ENCODE results near the gene GGACT.

DNA sequence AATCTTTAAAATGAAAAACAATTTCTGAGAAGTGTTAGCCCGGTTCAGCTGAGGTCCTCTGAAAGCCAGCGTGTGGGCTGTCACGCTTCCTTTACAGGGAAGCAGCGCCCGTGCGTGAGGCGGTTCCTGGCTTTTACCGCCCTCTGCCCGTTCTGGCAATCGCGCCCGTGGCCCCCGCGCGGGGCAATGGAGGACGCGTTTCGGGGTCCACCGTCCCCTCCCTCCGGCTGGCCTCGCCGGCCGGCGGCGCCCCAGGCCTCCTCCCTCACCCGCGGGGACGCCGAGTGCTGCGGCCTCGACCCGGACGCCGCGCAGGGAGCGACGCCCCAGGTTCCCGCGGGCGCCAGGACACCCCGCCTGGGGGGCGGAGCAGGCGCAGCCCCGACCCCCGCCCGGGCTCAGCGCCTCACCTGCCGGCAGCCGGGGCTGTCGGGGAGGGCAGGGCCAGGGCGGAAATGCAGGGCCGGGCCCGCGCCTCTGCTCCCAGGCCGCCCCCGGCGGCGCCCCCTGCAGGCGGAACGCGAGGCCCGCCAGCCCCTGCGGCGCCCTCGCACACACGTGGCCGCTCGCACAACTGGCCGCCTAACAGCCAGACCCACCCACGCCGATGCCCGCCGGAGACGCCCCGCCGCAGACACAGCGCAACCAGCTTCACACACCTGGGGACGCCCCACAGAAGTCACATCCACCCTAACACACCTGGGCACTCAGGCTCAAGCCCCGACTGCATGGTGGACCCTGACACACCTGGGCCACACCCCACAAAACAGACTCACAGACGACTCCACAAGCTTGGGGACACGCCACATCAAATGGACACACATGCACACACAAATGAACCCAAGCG is at the start of gene GGACT:
- peak; percentile 51 for TF ChIP-seq SMC3 (conservative IDR thresholded peaks at IDR 0.05; ENCODE audit: poor library complexity)
- no peak for TF ChIP-seq EZH2 (IDR thresholded peaks at IDR 0.05; ENCODE audit: borderline replicate concordance, insufficient read depth, low read length, poor library complexity, severe bottlenecking)
- TF ChIP-seq MXI1 (conservative IDR thresholded peaks at IDR 0.05; ENCODE audit: poor library complexity, severe bottlenecking), result peak; percentile 48
- peak; percentile 74 for TF ChIP-seq CTCF (IDR thresholded peaks at IDR 0.05; ENCODE audit: poor library complexity, severe bottlenecking)

Data from neural cell (in vitro differentiated cells).